GM21526 (cell line): ENCODE results near the gene RIMS3.
A peak's percentile ranks its signal among the peaks of the same experiment; 100 is the strongest.
"Not testable (repeated sequence)": the region's sequence is repeated elsewhere in the genome, so short reads cannot be mapped to it uniquely, and the experiment has no call there.

Source experiments
- ATAC-seq: cut with Tn5 transposase; IDR thresholded peaks from one replicate; pipeline ENCODE4 v1.9.1; 2021; ENCODE audit warnings: moderate library complexity; ENCODE audit not compliant: unreplicated experiment, low FRiP score

Gene RIMS3

DNA sequence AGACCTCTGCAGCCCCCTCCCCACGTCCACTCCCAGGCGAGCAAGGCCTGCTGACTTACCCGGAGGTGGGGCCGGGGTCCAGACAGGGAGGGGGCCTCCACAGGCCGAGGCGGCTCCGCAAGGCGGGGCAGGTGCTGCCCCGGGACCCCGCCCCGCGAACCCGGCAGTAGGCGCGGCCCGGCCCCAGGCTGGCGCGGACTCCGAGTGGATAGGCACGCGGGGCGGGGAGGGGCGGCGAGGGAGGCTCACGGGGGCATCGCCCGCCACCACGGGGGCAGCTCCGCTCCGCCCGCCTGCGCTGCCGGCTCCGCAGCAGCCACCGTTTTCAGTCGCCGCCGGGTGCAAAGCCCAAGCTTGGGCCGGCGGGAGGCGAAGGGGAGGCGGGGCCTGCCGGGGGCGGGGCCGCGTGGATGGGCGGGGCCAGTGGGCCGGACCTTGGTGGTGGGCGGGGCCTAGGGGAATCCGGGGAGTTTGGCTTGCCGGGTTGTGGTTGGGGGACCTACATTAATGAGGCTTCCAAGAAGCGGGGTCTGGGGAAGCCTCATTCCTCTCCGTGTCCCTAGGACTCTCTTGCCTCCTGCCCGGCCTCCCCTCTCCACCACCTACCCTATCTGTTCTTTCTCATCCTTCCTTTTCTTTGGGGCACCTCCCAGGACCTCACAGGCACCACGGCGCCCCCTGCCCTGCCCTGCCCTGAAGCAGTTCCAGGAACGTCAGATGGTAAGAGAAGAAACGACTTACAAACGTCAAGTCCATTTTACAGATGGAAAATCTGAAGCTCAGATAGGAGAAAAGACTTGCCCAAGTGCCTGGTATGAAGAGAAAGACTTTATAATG lies at the start of gene RIMS3:
Gene RIMS3 (minus strand): TSS at position 348 of the 837 bp plus-strand sequence. CDS start 23,757 bp downstream, outside the sequence.
- ATAC-seq: peak; percentile 58

DNA sequence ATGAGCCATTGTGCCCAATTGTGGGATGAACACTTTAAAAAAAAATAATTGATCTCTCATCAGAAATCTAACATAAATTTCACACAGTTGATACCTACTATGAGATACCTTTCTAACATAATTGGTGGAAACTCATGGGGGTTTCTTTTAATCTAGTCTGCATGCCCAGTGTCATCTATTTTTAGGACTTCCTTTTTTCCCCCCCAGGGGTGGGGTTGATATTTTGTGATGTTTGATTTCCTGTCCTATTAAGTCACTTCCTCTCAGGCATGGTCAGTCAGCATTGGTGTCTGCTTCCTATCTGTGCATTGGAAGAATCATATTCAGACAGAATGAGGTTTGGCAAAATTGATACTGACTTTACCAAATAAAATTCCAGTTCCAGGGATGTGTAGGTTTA lies 47.5 kb upstream of the RIMS3 start:
- no peak for ATAC-seq

DNA sequence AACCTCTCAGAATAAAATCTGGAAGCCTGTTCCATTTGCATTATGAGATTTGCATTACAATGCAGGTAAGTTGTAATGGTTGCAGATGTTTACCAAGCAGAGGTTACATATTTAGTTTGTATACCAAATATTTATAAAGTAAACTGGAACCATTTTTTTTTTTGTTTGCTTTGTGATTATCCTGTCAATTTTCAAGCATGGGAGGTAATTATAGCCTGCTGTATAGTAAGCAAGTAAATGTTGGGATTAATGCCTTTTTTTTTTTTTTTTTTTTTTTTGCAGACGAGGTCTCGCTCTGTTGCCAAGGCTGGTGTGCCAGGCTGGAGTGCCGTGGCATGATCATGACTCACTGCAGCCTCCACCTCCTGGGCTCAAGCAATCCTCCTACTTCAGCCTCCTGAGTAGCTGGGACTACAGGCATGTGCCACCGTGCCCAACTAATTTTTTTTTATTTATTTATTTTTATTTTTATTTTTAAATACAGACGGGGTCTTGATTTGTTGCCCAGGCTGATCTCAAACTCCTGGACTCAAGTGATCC lies 47.0 kb upstream of the RIMS3 start:
- ATAC-seq: no peak

DNA sequence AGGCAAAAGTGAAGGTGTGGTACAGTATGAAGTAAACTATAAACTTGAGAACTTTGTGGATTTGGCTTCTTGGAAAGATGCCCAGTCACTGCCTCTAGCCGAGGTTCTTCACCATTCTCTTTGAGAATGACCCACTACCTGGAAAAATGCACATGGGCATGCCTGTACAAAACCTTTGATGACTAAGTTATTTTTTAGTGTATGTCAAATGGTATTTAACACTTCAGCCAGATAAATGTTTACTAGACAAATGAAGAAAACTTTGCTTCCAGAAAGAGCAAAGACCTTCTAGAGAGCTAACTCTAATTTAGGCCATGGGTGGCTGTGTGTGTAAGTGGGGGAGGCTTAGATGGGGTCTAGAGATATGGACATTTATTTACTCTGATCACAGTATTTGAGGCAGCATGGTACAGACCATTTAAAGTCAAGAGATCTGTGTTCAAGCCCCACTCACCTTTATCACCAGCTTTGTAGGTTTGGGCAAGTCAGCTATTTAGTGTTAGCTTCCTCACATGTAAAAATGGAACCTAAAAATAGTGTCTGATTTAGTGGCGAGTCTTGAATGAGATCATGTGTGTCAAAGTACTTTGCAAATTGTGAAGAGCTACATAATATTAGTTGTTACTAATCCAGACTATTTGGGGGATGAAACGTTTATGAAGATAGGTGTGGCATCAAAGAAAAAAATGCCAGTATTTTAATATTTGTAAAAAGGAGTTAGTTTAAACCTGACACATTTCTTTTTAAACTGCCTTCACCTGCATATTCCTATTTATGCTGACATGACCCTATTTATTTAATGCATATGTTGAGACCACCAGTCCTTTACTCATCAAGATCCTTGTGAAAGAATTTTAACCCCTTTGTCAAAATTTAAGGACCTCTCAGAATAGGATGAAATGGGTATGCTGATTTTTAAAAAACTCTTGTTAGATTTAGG lies 46.3 kb upstream of the RIMS3 start:
- no peak for ATAC-seq

DNA sequence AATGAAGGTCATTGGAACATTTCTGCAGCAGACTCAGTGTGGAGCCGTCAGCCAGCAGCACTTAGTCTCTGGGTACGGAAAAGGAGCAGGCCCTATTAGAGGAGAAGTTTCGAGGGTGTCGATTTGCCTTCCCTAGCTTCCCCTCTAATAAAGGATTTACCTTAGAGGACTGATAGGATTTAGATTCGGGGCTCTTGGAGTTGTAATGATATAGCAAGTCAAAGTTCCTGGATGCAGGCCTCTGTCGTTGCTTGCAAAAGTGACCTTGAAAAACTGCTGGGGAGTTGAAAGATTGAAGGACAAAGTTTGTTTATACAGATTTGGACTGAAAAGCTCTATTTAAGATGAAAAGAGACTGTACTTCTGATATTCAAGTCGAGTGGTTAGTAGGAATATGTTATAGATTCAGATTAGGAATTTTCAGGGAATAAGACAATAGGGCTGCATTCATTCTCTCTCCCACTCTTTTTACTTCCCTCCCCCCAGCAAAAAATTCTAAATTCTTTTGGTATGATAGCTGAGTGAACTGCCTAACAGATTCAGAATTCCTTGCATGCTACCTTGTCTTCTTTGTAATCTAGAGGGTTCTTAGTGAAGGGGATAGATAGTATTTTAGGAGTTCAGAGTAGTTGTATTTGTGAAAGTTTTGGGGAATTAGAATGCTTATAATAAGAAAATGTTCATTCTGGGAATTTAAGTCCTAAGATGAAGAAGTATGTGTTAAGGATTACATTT lies 45.3 kb upstream of the RIMS3 start:
- no peak for ATAC-seq

DNA sequence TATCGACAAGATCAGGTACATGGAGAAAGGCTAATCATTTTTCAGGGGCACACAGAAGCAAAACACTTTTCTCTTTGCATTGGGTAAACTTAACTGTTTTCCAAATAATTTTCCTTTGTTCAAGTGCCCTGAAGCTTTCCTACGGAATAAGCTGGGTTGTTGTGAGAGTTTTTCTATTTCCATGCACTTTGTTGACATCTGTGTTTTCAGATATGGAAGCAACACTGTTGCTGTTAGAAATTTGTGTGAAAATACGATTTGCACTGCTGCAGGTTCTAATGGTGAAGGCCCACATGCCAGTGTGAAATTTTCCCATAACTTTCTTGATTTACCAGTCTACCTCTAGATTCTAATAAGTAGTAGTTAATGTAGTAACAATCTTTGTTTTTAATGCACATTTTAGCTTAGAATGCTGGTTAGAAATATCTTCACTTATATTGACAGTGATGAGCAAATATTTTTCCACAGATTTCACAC lies 44.4 kb upstream of the RIMS3 start:
- no peak for ATAC-seq

DNA sequence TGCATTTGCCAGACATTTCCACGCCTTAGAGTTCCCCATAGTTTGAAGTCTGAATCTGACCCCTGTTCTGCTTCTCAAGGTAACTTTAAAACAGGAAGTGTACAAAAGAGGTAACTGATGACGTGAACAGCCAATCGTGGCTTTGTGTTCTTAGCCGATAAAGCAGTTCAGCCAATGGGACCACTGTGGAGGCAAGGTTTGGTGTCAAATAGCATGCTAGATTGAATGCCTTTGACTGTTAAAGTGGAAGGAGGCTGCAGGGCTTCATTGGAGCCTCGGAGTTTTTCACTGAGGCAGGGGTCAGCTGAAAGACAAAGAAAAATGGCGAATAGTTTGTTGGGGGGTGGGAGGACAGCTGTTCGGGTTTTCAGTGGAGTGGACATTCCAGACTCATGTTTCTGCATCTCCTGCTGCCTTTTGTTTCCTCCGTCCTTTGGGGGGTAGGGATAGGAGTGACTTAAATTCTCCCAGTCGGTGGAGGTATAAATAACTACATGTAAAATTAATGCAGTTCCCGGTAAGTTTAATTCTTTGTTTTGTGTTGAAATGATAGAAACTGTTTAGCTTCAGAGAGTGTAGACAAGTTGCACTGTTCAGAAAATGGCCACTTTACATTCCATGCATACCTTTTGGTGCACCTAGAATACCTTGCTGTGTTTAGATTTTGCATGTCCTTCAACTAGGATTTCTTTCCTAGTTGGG lies 43.8 kb upstream of the RIMS3 start:
- peak; percentile 76 for ATAC-seq

DNA sequence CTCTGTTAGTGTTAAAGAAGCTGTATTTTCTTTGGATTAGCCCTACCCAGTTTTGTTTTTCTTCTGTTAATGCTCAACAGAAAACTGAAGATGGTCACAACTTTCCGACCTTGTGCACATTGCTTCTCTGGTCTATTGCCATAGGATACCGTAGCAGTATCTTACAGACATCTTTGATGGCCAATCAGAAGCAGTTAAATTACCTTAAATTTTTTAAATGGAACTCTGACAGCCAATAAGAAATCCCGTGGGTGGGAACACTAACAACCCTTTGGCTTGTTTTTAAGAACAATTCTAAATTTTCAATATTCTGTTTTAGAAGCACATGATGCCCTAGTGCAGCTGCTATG lies 43.2 kb upstream of the RIMS3 start:
- peak; percentile 44 for ATAC-seq

DNA sequence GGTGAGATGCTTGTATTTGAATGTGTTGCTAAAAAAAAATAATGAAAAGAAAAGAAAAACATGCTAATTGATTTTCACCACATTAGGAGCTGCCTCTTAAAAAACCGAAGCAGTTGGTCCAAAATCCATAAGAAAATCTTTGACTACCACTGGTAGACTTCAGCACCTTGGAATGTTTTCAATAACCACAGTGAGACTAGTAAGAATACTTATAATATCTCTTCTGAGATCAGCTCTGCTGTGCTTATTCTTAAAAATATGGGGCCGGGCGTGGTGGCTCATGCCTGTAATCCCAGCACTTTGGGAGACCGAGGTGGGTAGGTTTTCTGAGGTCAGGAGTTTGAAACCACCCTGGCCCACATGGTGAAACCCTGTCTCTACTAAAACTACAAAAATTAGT lies 41.1 kb upstream of the RIMS3 start:
- ATAC-seq: no peak

DNA sequence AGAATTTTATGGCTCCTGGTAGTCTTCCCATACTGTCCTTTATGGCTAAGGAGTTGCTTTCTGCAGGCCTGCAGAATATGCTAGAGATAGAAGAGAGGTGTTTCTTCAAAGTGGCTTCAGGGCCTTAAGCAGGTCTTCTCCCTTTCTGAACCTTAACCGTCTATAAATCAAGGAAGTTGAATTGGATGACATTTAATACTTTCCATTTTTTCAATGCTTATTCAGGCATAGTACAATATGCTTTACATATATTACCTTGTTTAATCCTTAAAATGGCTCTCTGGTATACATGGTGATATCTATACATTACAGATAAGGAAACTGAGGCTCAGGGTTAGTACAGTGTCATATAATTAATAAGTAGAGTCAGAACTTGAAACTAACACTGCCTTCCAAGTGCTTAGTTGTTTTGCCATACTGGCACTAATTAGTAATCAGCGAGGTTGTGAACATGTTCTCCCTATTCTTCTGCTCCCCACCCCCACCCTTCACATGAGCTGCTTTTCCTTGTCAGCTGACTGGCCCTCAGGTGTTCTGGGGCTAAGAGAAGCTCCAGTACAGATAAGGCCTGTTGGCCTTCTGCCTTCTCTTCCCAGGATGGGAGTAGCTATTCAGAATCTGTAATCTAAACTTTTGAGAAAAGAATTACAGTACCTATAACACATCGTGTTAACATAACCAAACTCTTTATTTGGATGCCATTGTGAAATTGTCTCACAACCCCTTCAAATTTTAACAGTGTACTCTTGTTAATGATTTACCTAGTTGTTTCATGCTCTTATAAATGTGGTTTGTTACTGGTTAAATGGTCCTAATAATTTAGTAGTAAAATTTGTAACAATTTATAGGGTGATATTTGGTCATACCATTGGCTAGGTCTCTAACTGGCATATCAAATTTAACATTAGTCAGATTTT lies 39.6 kb upstream of the RIMS3 start:
- no peak for ATAC-seq

DNA sequence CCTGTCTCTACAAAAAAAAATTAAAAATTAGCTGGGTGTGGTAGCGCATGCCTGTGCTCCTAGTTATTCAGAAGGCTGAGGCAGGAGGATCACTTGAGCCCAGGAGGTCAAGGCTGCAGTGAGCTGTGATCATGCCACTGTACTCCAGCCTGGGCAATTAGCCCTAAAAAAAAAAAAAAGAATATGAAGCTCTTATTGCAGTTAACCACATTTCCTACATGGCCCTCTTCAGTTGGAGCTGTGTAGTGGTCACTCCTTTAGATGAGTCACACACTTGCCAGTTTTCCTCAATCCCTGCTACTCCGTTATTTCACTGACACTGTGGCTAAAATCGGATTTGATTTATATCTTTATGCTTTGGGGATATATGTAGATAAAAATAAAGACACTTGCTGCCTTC lies 37.8 kb upstream of the RIMS3 start:
- ATAC-seq: no peak

DNA sequence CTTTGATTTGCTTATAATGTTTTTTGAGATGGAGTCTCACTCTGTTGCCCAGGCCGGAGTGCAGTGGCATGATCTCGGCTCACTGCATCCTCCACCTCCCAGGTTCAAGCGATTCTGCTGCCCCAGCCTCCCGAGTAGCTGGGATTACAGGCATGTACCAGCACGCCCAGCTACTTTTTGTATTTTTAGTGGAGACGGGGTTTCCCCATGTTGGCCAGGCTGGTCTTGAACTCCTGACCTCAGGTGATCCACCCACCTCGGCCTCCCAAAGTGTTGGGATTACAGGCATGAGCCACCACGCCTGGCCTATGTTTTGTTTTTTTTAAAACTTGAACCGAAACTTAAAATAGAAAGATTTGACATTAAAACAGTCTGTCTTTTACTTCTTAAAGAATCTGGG lies 37.3 kb upstream of the RIMS3 start:
- not testable (repeated sequence) for ATAC-seq

DNA sequence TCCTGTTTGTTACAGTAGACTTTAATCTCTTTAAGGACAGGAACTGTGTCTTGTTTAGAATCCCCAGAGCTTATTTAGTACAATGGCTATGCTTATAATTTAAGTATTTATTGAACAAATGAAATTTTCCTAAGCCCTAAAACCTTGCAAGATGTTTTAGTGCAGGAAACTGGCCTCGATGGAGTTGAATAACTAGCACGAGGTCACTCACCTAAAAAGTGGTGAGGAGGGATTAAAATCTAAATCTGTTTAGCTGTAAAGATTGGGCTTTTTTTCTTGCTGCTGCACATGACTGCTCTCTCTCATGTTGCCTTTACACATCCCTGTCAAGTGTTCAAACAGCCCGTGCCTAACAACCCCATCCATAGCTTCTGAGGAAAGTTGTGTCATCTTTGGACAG lies 36.2 kb upstream of the RIMS3 start:
- ATAC-seq: no peak

DNA sequence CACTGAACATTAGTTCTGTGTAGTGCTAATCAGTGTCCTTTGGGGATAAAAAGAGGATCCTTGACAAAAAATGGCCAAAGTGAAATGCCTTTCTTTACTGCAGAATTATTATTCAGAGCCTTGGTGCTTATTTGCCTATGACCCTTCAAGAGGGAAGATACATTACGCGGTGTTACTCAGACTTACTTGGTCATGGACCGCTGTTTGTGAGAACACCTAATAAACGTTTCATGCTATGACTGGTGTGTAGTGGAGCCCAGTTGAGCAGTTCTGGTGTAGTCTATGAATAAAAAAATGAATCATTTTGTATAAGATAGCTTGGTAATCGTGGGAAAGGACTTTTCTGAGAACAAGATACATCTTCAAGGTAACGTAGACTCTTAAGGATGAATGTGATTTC lies 34.3 kb upstream of the RIMS3 start:
- ATAC-seq: peak; percentile 57

DNA sequence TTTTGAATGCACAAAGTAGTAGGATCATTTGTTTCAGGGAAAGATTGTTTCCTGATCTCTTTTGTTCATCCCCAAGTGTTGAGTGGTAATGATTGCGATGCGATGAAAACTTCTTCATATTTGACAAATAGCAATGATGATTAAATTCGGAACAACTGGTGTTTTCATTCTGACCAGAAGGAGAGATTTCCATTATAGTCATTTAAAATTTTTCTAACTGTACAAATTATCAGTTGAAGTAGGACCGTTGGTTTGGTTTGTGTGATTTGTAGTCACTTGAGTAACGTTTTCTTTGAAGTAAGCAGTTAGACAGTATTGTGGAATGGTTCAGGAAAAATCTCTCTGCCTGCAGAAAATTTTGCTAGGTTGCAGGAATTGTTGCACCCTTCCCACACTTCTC lies 32.0 kb upstream of the RIMS3 start:
- no peak for ATAC-seq

DNA sequence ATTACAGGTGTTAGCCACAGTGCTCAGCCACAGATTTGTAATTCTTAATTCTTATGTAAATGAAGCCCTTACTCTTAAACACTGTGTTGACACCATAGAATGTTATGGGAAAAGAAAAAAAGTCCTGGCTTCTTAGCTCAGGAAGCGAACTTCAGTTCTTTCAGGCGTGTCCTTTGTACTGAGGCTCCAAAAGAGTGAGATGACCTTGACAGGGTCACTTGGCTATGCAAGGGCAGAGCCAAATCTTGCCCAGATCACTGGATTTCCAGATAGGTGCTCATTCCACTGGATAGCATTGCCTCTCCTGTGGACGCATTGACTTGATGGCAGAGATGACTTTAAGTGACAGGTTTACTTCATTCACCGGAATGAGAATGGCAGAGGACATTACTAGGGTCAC lies 30.8 kb upstream of the RIMS3 start:
- ATAC-seq: no peak

DNA sequence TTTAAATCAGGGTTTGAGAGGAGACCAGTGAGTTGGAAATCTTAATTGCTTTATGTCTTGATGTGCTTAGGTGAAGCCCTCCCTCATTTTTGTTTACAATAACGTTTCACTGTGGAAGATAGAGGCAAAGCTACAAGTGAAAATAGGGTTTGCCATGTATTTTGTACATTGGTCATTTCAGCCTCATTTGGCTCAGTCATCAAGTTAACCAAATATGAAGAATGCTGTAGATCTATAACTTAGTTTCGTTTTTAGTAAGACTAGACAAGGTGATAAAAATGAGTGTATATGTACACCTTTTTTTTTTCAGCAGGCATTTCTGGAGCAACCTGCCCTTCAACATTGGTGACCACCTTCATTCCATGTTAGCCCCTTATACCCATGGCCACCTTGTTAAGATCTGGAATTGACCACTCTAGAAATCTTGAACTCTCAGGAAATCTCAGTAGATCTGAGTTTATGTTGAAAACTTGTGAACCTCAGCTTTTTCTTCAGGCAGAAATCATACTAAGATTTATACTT lies 28.9 kb upstream of the RIMS3 start:
- no peak for ATAC-seq

DNA sequence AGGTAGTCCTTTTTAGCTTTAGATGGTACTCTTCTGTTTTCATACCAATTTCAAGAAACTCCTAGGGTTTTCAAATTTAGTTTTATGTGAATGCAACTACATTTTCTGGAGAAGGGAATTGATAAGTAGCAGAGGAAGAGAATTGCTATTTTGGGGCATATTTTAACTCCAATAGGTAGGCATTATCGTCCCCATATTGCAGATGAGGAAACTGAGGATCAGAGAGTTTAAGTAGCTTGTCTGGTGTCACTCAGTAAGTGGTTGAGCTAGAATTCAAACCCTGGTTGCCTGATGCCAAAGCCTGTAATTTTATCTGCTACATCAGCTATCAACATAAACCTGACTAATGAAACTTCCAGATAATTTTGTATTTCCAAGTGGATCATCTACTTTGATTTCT lies 27.9 kb upstream of the RIMS3 start:
- ATAC-seq: no peak

DNA sequence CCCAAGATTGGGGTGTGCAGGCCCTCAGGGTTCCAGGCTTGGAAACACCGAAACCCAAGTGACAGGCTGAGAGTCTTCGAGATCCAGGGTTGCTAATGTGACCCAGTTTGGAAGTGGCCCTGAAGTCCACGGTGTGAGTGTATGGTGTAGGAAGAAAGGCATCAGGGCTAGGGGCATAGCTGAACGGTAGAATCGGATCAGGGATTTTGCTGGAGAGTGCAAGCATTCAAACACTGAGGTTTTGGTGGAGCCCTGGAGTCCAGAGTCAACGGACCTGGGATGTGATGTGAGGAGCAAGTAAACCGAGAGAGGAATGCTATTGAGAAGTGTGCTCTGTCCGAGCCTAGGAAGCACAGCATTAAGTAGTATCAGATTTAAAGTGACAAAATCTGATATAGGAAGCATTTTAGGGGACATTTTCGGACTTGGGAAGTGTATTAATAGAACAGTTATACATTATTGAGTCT lies 27.0 kb upstream of the RIMS3 start:
- ATAC-seq: no peak
